A549 (cell line): ENCODE measurements around the gene COL8A1. TPM values are rescaled to one million over a fixed set of nuclear protein-coding genes. Genes with fewer than 3 reads are reported as not detected.
"Not testable (repeated sequence)": the region's sequence is repeated elsewhere in the genome, so short reads cannot be mapped to it uniquely, and the experiment has no call there.

Source experiments
- ATAC-seq, 2 experiments: fragments of 200-7000 bp in 1 of 2; fragments of >200 bp in 1 of 2; cut with Nextera tagmentation in 1 of 2; cut with Tn5 transposase in 1 of 2; 3 replicates each; pipeline versions ENCODE4 v1.8.0 to v1.9.1; 2018 to 2020; ENCODE audit warnings: mild to moderate bottlenecking in 1 of 2, moderate library complexity in 1 of 2
- CTCF ChIA-PET: fragments of 300-600 bp; sonication (Branson Sonifier 250); formaldehyde crosslinking; extraction: SDS; loops from one replicate; lab custom pipeline; 2021; ENCODE audit warnings: antibody characterized with exemption, inconsistent platforms; lab: Yijun Ruan, JAX
- POLR2A ChIA-PET: fragments of 350-600 bp; formaldehyde crosslinking; extraction: SDS; loops from one replicate; lab custom pipeline; 2021; ENCODE audit warnings: antibody characterized with exemption, inconsistent platforms; lab: Yijun Ruan, JAX
- DNase-seq, 2 experiments: peaks; one replicate each; pipeline versions ENCODE4 v3.0.0 to v3.0.0-alpha.2; 2011 to 2016; ENCODE audit warnings: low read depth in 1 of 2, low spot score in 1 of 2
- FAIRE-seq: peaks from 2 replicates; lab custom pipeline; 2011; peaks lifted over from hg19 to GRCh38; lab: Jason Lieb, UNC
- H3K27ac ChIP-seq, 2 experiments: fragments of >200 bp; sonication (Bioruptor Twin); formaldehyde crosslinking; 3 replicates each; pipeline ENCODE4 v1.5.1; 2016 to 2017
- H3K4me1 ChIP-seq: fragments of >200 bp; sonication (Bioruptor Twin); formaldehyde crosslinking; 3 replicates; pipeline ENCODE4 v1.6.1; 2016
- H3K4me2 ChIP-seq: fragments of >200 bp; sonication (Bioruptor Twin); formaldehyde crosslinking; 3 replicates; pipeline ENCODE4 v1.6.1; 2016
- H3K4me3 ChIP-seq: fragments of >200 bp; sonication (Bioruptor Twin); formaldehyde crosslinking; 3 replicates; pipeline ENCODE4 v1.5.1; 2016
- H3K9me3 ChIP-seq: fragments of >200 bp; sonication (Bioruptor Twin); formaldehyde crosslinking; 3 replicates; pipeline ENCODE4 v1.6.1; 2016
- ATOH8 ChIP-seq: fragments of 250-450 bp; sonication (Bioruptor Pico); IDR thresholded peaks from 2 replicates; pipeline ENCODE4 v1.5.0; 2020; ENCODE audit warnings: low read depth, mild to moderate bottlenecking, moderate library complexity
- CBX8 ChIP-seq: fragments of 200-600 bp; sonication (generic); IDR thresholded peaks from 2 replicates; pipeline ENCODE4 v1.6.1; 2016
- CHD4 ChIP-seq: fragments of 200-600 bp; sonication (generic); IDR thresholded peaks from 2 replicates; pipeline ENCODE4 v1.6.1; 2016; ENCODE audit warnings: antibody characterized with exemption, mild to moderate bottlenecking, borderline replicate concordance
- FOSB ChIP-seq: fragments of 250-450 bp; sonication (Bioruptor Pico); IDR thresholded peaks from 2 replicates; pipeline ENCODE4 v1.5.0; 2020; ENCODE audit warnings: mild to moderate bottlenecking, moderate library complexity
- FOSL2 ChIP-seq, 2 experiments: fragments of 450-650 bp in 1 of 2; fragments of >200 bp in 1 of 2; sonication (Bioruptor Twin) in 1 of 2; formaldehyde crosslinking; IDR thresholded peaks; 2 replicates each; pipeline versions ENCODE4 v1.5.0 to v1.6.1; 2016 to 2020; ENCODE audit warnings: mild to moderate bottlenecking in 1 of 2, moderate library complexity in 1 of 2
- HDAC2 ChIP-seq: fragments of 200-600 bp; sonication (generic); IDR thresholded peaks from 2 replicates; pipeline ENCODE4 v1.6.1; 2016
- HES2 ChIP-seq: fragments of >200 bp; sonication (Bioruptor Twin); formaldehyde crosslinking; IDR thresholded peaks from 2 replicates; pipeline ENCODE4 v1.6.1; 2016
- JUN ChIP-seq, 2 experiments: fragments of >200 bp; sonication (Bioruptor Twin); formaldehyde crosslinking; IDR thresholded peaks; 2 replicates in 1 of 2; 3 replicates in 1 of 2; pipeline ENCODE4 v1.6.1; 2016 to 2017
- MAX ChIP-seq: IDR thresholded peaks from 2 replicates; pipeline ENCODE4 v1.6.1; 2012
- NR3C1 ChIP-seq: fragments of >200 bp; sonication (Bioruptor Twin); formaldehyde crosslinking; IDR thresholded peaks from 3 replicates; pipeline ENCODE4 v1.6.1; 2017
- POLR2AphosphoS2 ChIP-seq: conservative IDR thresholded peaks from 2 replicates; pipeline ENCODE4 v1.6.1; 2012; ENCODE audit warnings: low read length, improper control_type of control experiment, inconsistent platforms
- RAD21 ChIP-seq, 2 experiments: fragments of >200 bp in 1 of 2; sonication (Bioruptor Twin) in 1 of 2; formaldehyde crosslinking in 1 of 2; IDR thresholded peaks in 1 of 2; conservative IDR thresholded peaks in 1 of 2; 2 replicates in 1 of 2; 3 replicates in 1 of 2; pipeline ENCODE4 v1.6.1; 2012 to 2018; ENCODE audit warnings: inconsistent platforms in 1 of 2
- RARB ChIP-seq: fragments of 250-450 bp; sonication (Bioruptor Pico); IDR thresholded peaks from 2 replicates; pipeline ENCODE4 v1.8.0; 2021; ENCODE audit warnings: mild to moderate bottlenecking, moderate library complexity
- RCOR1 ChIP-seq: fragments of 150-350 bp; IDR thresholded peaks from 2 replicates; pipeline ENCODE4 v1.6.1; 2014; ENCODE audit warnings: antibody characterized with exemption, low read length, low read depth
- REST ChIP-seq: fragments of 200-600 bp; sonication (generic); IDR thresholded peaks from 2 replicates; pipeline ENCODE4 v1.6.1; 2016; ENCODE audit warnings: antibody characterized with exemption, mild to moderate bottlenecking, moderate library complexity
- RNF2 ChIP-seq: fragments of 200-600 bp; sonication (generic); IDR thresholded peaks from 2 replicates; pipeline ENCODE4 v1.6.1; 2016; ENCODE audit warnings: low read depth, mild to moderate bottlenecking, antibody characterized with exemption, moderate library complexity, borderline replicate concordance
- SMC3 ChIP-seq: fragments of >200 bp; sonication (Bioruptor Twin); formaldehyde crosslinking; IDR thresholded peaks from 3 replicates; pipeline ENCODE4 v1.6.1; 2018; ENCODE audit warnings: inconsistent platforms
- WGBS: methylation state at CpG from one replicate; pipeline ENCODE4 v1.1.6; 2017; ENCODE audit errors: missing lambda C conversion rate; 5-methylcytosine and 5-hydroxymethylcytosine counted together
- polyA plus RNA-seq, 4 experiments: library from polyadenylated mRNA; depleted of rRNA in 3 of 4; stranded (reverse); fragments of >200 nt; fragmentation: RNase III in 1 of 4; extraction: RNeasy Plus Mini Kit Qiagen cat#74134 plus additional on column Dnase treatment in 1 of 4; gene quantifications; 2 replicates in 3 of 4; 3 replicates in 1 of 4; pipeline ENCODE4 v1.2.3, GENCODE V29; 2011 to 2017

Gene COL8A1
- polyA plus RNA-seq, 2 of the 4 experiments (the other 2 are of a cell fraction): not detected

GRCh38 chr3:99731499-99731898 lies 93.1 kb downstream of the COL8A1 start:
- TF ChIP-seq POLR2AphosphoS2: no peak
- no peak for TF ChIP-seq FOSL2 (IDR thresholded peaks at IDR 0.05)
- TF ChIP-seq FOSL2 (CRISPR knock-in tag; IDR thresholded peaks at IDR 0.05): no peak
- no peak for TF ChIP-seq NR3C1
- TF ChIP-seq, all 56 proteins: peak for 0

GRCh38 chr3:99740371-99740770 lies 102.0 kb downstream of the COL8A1 start:
- H3K27ac ChIP-seq, FAIRE-seq, H3K4me1 ChIP-seq, H3K4me3 ChIP-seq, H3K4me2 ChIP-seq, POLR2A ChIA-PET, ATAC-seq, H3K9me3 ChIP-seq: not testable (repeated sequence)
- peak in 1 of 2 experiments; percentile 4 for DNase-seq
- 10% methylated on average over 2 of the region's 2 CpGs for WGBS
- CTCF ChIA-PET: interaction anchor here (1.1 kb wide), 1 partner anchor 12 kb away, joined by 3 read pairs; no protein-coding TSS in a partner anchor

More at GRCh38 chr3:99731499-99731898, 93.1 kb downstream of the COL8A1 start:
- no peak for DNase-seq
- FAIRE-seq: no peak
- Histone ChIP-seq H3K4me3 (no peak overlapping the region), H3K9me3 (no peaks in the 10 kb centered on the region), H3K27ac (no peak overlapping the region), H3K4me1 (no peaks in the 10 kb centered on the region), H3K4me2 (no peak overlapping the region)
- WGBS: 4% methylated on average over 1 of the region's 1 CpG
- CTCF ChIA-PET: no interaction called here
- no peak for ATAC-seq
- POLR2A ChIA-PET: no interaction called here

- ATAC-seq: no peak
- Histone ChIP-seq H3K27ac (no peak overlapping the region), H3K9me3 (0 out of 3 replicates have a peak, but pooled peaks cover 4% of the 10 kb centered on the region), H3K4me3 (no peak overlapping the region), H3K4me2 (no peak overlapping the region)
- WGBS: 7% methylated on average over 2 of the region's 2 CpGs
- TF ChIP-seq HDAC2: no peak
- no peak for TF ChIP-seq ATOH8 (CRISPR knock-in tag)
- TF ChIP-seq JUN (IDR thresholded peaks at IDR 0.05): no peak
- no peak for TF ChIP-seq RARB (CRISPR knock-in tag)
- TF ChIP-seq CHD4: no peak
- TF ChIP-seq SMC3: no peak
- TF ChIP-seq CBX8: no peak
- TF ChIP-seq RCOR1: no peak
- no peak for TF ChIP-seq HES2
- no peak for TF ChIP-seq REST
- TF ChIP-seq, all 56 proteins: peak for 0
- CTCF ChIA-PET: interaction anchor here (1.1 kb wide), 1 partner anchor 10 kb away, joined by 3 read pairs; no protein-coding TSS in a partner anchor
- no peak for FAIRE-seq
- no peak for DNase-seq
- POLR2A ChIA-PET: no interaction called here
- no peaks in the 10 kb centered on the region for H3K4me1 ChIP-seq
Observed at GRCh38 chr3:99741588-99741987, 103.2 kb downstream of the COL8A1 start.

GRCh38 chr3:99747915-99748314 lies 109.5 kb downstream of the COL8A1 start:
- FAIRE-seq: no peak
- CTCF ChIA-PET: interaction anchor here (0.6 to 1.8 kb wide), 7 partner anchors 29 to 1708 kb away, joined by 3 to 4 read pairs (median 3); no protein-coding TSS in a partner anchor
- 30% methylated on average over 3 of the region's 3 CpGs for WGBS

More at GRCh38 chr3:99747915-99748314, 109.5 kb downstream of the COL8A1 start:
- peak; percentile 70 to 76; a peak in 4 of 6 replicates for ATAC-seq
- Histone ChIP-seq H3K27ac (no peak overlapping the region), H3K4me1 (no peaks in the 10 kb centered on the region), H3K9me3 (no peaks in the 10 kb centered on the region), H3K4me2 (no peak overlapping the region), H3K4me3 (no peak overlapping the region)
- TF ChIP-seq RAD21 (conservative IDR thresholded peaks at IDR 0.05 in 1 of 2, IDR thresholded peaks at IDR 0.05 in 1 of 2): peak in 1 of 2 experiments; percentile 29; a peak in 1 of 5 replicates
- TF ChIP-seq FOSB: no peak
- TF ChIP-seq MAX: no peak
- no peak for TF ChIP-seq RNF2
- POLR2A ChIA-PET: no interaction called here
- peak in 1 of 2 experiments; percentile 11 for DNase-seq
